IPS-20b (cell line): ENCODE data around the gene IGLL1.
"Not testable (repeated sequence)": the region's sequence is repeated elsewhere in the genome, so short reads cannot be mapped to it uniquely, and the experiment has no call there.

ENCODE experiments used
- H3K27ac ChIP-seq: one replicate; pipeline ENCODE4 v1.5.1; 2013; ENCODE audit warnings: low read length
- H3K27me3 ChIP-seq: 2 replicates; pipeline ENCODE4 v1.6.1; 2013; ENCODE audit warnings: mild to moderate bottlenecking, low read length, inconsistent platforms; ENCODE audit not compliant: insufficient read depth
- H3K36me3 ChIP-seq: 2 replicates; pipeline ENCODE4 v1.6.1; 2013; ENCODE audit warnings: low read depth, mild to moderate bottlenecking, inconsistent platforms, low read length, moderate library complexity; ENCODE audit not compliant: insufficient read depth
- H3K4me1 ChIP-seq: 2 replicates; pipeline ENCODE4 v1.6.1; 2013; ENCODE audit warnings: mild to moderate bottlenecking, control low read depth, inconsistent platforms, low read length, moderate library complexity; ENCODE audit not compliant: insufficient read depth
- H3K4me3 ChIP-seq: 2 replicates; pipeline ENCODE4 v1.5.1; 2013; ENCODE audit warnings: mild to moderate bottlenecking, low read length, inconsistent platforms
- H3K9ac ChIP-seq: 2 replicates; pipeline ENCODE4 v1.6.1; 2013; ENCODE audit warnings: low read depth, mild to moderate bottlenecking, inconsistent platforms, low read length, moderate library complexity
- H3K9me3 ChIP-seq: 2 replicates; pipeline ENCODE4 v1.6.1; 2013; ENCODE audit warnings: mild to moderate bottlenecking, low read depth, low read length, inconsistent platforms; ENCODE audit not compliant: insufficient read depth

IGLL1 gene

GRCh38 chr22:23547382-23547781 lies 32.7 kb downstream of the IGLL1 start:
- H3K4me3 ChIP-seq, H3K27ac ChIP-seq, H3K36me3 ChIP-seq, H3K27me3 ChIP-seq, H3K4me1 ChIP-seq, H3K9ac ChIP-seq, H3K9me3 ChIP-seq: not testable (repeated sequence)

- Histone ChIP-seq H3K9me3 (no peaks in the 10 kb centered on the region; the same call in 1 of the 2 replicates), H3K27me3 (no peaks in the 10 kb centered on the region), H3K4me3 (no peak overlapping the region), H3K4me1 (no peaks in the 10 kb centered on the region), H3K27ac (no peak overlapping the region), H3K9ac (no peak overlapping the region), H3K36me3 (peaks cover 5% of the 10 kb centered on the region; the same call in 1 of the 2 replicates)
These were observed 35.2 kb downstream of the IGLL1 start for GRCh38 chr22:23544852-23545251.

- not testable (repeated sequence) for H3K9ac ChIP-seq, H3K36me3 ChIP-seq, H3K4me1 ChIP-seq, H3K27ac ChIP-seq, H3K27me3 ChIP-seq, H3K9me3 ChIP-seq, H3K4me3 ChIP-seq
These were observed 36.5 kb downstream of the IGLL1 start for GRCh38 chr22:23543506-23544000.

GRCh38 chr22:23542933-23543332 lies 37.2 kb downstream of the IGLL1 start:
- H3K4me3 ChIP-seq: no peak overlapping the region
- no peaks in the 10 kb centered on the region; the same call in 1 of the 2 replicates for H3K9me3 ChIP-seq
- peaks cover under 1% of the 10 kb centered on the region; the same call in 1 of the 2 replicates for H3K4me1 ChIP-seq
- H3K36me3 ChIP-seq: peaks cover 5% of the 10 kb centered on the region; the same call in 1 of the 2 replicates
- H3K9ac ChIP-seq: no peak overlapping the region
- H3K27me3 ChIP-seq: peaks cover 9% of the 10 kb centered on the region; the same call in 1 of the 2 replicates
- H3K27ac ChIP-seq: no peak overlapping the region

- not testable (repeated sequence) for H3K4me3 ChIP-seq, H3K9ac ChIP-seq, H3K9me3 ChIP-seq, H3K27ac ChIP-seq, H3K4me1 ChIP-seq, H3K36me3 ChIP-seq
- peaks cover 14% of the 10 kb centered on the region; the same call in 1 of the 2 replicates for H3K27me3 ChIP-seq
These were observed 37.7 kb downstream of the IGLL1 start for GRCh38 chr22:23542391-23542790.

- not testable (repeated sequence) for H3K4me3 ChIP-seq, H3K36me3 ChIP-seq, H3K9ac ChIP-seq, H3K27ac ChIP-seq, H3K9me3 ChIP-seq
- peaks cover 11% of the 10 kb centered on the region; the same call in 1 of the 2 replicates for H3K4me1 ChIP-seq
- H3K27me3 ChIP-seq: peaks cover 19% of the 10 kb centered on the region; the same call in 1 of the 2 replicates
These were observed 38.2 kb downstream of the IGLL1 start for GRCh38 chr22:23541849-23542281.

GRCh38 chr22:23540837-23541236 lies 39.3 kb downstream of the IGLL1 start:
- H3K36me3 ChIP-seq, H3K9ac ChIP-seq, H3K4me3 ChIP-seq, H3K9me3 ChIP-seq, H3K27ac ChIP-seq: not testable (repeated sequence)
- peaks cover 19% of the 10 kb centered on the region; the same call in 1 of the 2 replicates for H3K27me3 ChIP-seq
- peaks cover 14% of the 10 kb centered on the region; the same call in 1 of the 2 replicates for H3K4me1 ChIP-seq

- Histone ChIP-seq H3K27me3 (peaks cover 19% of the 10 kb centered on the region; the same call in 1 of the 2 replicates), H3K4me1 (peaks cover 23% of the 10 kb centered on the region; the same call in 1 of the 2 replicates)
- H3K9me3 ChIP-seq, H3K36me3 ChIP-seq, H3K4me3 ChIP-seq, H3K9ac ChIP-seq, H3K27ac ChIP-seq: not testable (repeated sequence)
These were observed 40.3 kb downstream of the IGLL1 start for GRCh38 chr22:23539839-23540198.

GRCh38 chr22:23539135-23539838 lies 40.8 kb downstream of the IGLL1 start:
- Histone ChIP-seq H3K9me3 (no peaks in the 10 kb centered on the region), H3K27me3 (peaks cover 19% of the 10 kb centered on the region; the same call in 1 of the 2 replicates), H3K4me3 (no peak overlapping the region; the same call in 1 of the 2 replicates), H3K36me3 (no peaks in the 10 kb centered on the region; the same call in 1 of the 2 replicates), H3K4me1 (peaks cover 28% of the 10 kb centered on the region; the same call in 1 of the 2 replicates), H3K27ac (no peak overlapping the region), H3K9ac (no peak overlapping the region)

GRCh38 chr22:23538696-23539030 lies 41.4 kb downstream of the IGLL1 start:
- H3K36me3 ChIP-seq, H3K27ac ChIP-seq, H3K9me3 ChIP-seq: not testable (repeated sequence)
- peaks cover 32% of the 10 kb centered on the region for H3K4me1 ChIP-seq
- peaks cover 19% of the 10 kb centered on the region; the same call in 1 of the 2 replicates for H3K27me3 ChIP-seq
- 0 out of 2 replicates have a peak overlapping the region, but pooled peaks have one; percentile 20 for H3K9ac ChIP-seq
- H3K4me3 ChIP-seq: peak overlapping the region; percentile 57; the same call in 1 of the 2 replicates

- H3K27me3 ChIP-seq: peaks cover 19% of the 10 kb centered on the region; the same call in 1 of the 2 replicates
- H3K27ac ChIP-seq, H3K36me3 ChIP-seq, H3K9me3 ChIP-seq: not testable (repeated sequence)
- peak overlapping the region; percentile 57; the same call in 1 of the 2 replicates for H3K4me3 ChIP-seq
- H3K9ac ChIP-seq: peak overlapping the region; percentile 73
- H3K4me1 ChIP-seq: peaks cover 36% of the 10 kb centered on the region
These were observed 42.0 kb downstream of the IGLL1 start for GRCh38 chr22:23537830-23538695.
